ENCODE data around the gene MUS81. TPM values are rescaled to one million over a fixed set of nuclear protein-coding genes. Genes with fewer than 3 reads are reported as not detected.

The MUS81 gene
- total RNA-seq, 1 experiment from 2014 or later = 45.9 TPM

DNA sequence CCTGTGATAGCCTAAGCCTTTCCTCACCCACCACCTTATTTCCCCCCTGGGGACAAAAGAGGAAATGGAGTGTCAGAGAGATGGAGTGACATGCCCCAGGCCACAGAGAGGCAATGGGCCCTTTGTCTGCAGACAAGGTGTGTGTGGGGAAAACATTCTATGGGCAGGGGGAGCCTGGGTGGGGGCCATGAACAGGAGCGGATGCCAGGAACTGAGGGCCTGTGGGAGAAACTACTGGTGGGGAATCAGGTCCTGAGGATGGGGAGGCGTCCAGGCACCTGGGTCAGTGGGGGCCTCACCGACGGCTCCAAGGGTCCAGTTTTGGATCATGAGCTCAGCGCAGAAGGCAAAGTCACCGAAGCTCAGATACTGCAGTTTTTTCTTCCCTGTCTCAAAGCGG is 25.0 kb downstream of the MUS81 start:
- ChIA-PET POLR2A (interaction anchor here (1.2 to 2.2 kb wide), 3 partner anchors 15 to 34 kb away, joined by 4 to 16 read pairs (median 5); partner anchors contain the start of gene MUS81), CTCF (interaction anchor here (0.6 to 11.9 kb wide), 64 partner anchors 10 to 871 kb away, joined by 3 to 539 read pairs (median 6); partner anchors contain the start of genes AP5B1, ARL2, BANF1 and CFL1)
- ATAC-seq = no peak
- Mint-ChIP-seq H3K9me3 (no peaks in the 10 kb centered on the region), H3K4me1 (peaks cover 29% of the 10 kb centered on the region), H3K27me3 (ENCODE audit: low read depth) (peaks cover 13% of the 10 kb centered on the region), H3K27ac (no peak overlapping the region), H3K36me3 (peaks cover 42% of the 10 kb centered on the region), H3K4me3 (no peak overlapping the region)
- no peak for DNase-seq (ENCODE audit: low spot score)
- TF ChIP-seq, protein P1, sequence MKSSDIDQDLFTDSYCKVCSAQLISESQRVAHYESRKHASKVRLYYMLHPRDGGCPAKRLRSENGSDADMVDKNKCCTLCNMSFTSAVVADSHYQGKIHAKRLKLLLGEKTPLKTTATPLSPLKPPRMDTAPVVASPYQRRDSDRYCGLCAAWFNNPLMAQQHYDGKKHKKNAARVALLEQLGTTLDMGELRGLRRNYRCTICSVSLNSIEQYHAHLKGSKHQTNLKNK (CRISPR knock-in tag; IDR thresholded peaks at IDR 0.05) = no peak
- TF ChIP-seq FOXK1 (CRISPR knock-in tag; IDR thresholded peaks at IDR 0.05) (no peak), ZNF671 (CRISPR knock-in tag; IDR thresholded peaks at IDR 0.05) (no peak), KAT7 (CRISPR knock-in tag; IDR thresholded peaks at IDR 0.05; ENCODE audit: borderline replicate concordance) (no peak), ARID4B (CRISPR knock-in tag; IDR thresholded peaks at IDR 0.05; ENCODE audit: borderline replicate concordance) (no peak), AFF4 (CRISPR knock-in tag; IDR thresholded peaks at IDR 0.05; ENCODE audit: borderline replicate concordance) (no peak), TEAD4 (CRISPR knock-in tag; IDR thresholded peaks at IDR 0.05) (no peak), RELA (CRISPR knock-in tag; IDR thresholded peaks at IDR 0.05; ENCODE audit: borderline replicate concordance) (no peak), ZNF396 (CRISPR knock-in tag; IDR thresholded peaks at IDR 0.05; ENCODE audit: borderline replicate concordance) (no peak), NFE2L1 (CRISPR knock-in tag; IDR thresholded peaks at IDR 0.05) (no peak), SMAD4 (CRISPR knock-in tag; IDR thresholded peaks at IDR 0.05) (no peak), TCF7 (CRISPR knock-in tag; IDR thresholded peaks at IDR 0.05; ENCODE audit: low read depth) (no peak), E2F4 (CRISPR knock-in tag; IDR thresholded peaks at IDR 0.05; ENCODE audit: borderline replicate concordance, low read depth) (no peak), GTF2I (CRISPR knock-in tag; conservative IDR thresholded peaks at IDR 0.05) (no peak), PRDM15 (CRISPR knock-in tag; IDR thresholded peaks at IDR 0.05) (no peak)
- TF ChIP-seq, protein P2, sequence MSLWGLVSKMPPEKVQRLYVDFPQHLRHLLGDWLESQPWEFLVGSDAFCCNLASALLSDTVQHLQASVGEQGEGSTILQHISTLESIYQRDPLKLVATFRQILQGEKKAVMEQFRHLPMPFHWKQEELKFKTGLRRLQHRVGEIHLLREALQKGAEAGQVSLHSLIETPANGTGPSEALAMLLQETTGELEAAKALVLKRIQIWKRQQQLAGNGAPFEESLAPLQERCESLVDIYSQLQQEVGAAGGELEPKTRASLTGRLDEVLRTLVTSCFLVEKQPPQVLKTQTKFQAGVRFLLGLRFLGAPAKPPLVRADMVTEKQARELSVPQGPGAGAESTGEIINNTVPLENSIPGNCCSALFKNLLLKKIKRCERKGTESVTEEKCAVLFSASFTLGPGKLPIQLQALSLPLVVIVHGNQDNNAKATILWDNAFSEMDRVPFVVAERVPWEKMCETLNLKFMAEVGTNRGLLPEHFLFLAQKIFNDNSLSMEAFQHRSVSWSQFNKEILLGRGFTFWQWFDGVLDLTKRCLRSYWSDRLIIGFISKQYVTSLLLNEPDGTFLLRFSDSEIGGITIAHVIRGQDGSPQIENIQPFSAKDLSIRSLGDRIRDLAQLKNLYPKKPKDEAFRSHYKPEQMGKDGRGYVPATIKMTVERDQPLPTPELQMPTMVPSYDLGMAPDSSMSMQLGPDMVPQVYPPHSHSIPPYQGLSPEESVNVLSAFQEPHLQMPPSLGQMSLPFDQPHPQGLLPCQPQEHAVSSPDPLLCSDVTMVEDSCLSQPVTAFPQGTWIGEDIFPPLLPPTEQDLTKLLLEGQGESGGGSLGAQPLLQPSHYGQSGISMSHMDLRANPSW (CRISPR knock-in tag; conservative IDR thresholded peaks at IDR 0.05; ENCODE audit: low read depth) = no peak
- TF ChIP-seq, protein P3, sequence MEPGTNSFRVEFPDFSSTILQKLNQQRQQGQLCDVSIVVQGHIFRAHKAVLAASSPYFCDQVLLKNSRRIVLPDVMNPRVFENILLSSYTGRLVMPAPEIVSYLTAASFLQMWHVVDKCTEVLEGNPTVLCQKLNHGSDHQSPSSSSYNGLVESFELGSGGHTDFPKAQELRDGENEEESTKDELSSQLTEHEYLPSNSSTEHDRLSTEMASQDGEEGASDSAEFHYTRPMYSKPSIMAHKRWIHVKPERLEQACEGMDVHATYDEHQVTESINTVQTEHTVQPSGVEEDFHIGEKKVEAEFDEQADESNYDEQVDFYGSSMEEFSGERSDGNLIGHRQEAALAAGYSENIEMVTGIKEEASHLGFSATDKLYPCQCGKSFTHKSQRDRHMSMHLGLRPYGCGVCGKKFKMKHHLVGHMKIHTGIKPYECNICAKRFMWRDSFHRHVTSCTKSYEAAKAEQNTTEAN (CRISPR knock-in tag; IDR thresholded peaks at IDR 0.05) = no peak
- TF ChIP-seq, protein P4, sequence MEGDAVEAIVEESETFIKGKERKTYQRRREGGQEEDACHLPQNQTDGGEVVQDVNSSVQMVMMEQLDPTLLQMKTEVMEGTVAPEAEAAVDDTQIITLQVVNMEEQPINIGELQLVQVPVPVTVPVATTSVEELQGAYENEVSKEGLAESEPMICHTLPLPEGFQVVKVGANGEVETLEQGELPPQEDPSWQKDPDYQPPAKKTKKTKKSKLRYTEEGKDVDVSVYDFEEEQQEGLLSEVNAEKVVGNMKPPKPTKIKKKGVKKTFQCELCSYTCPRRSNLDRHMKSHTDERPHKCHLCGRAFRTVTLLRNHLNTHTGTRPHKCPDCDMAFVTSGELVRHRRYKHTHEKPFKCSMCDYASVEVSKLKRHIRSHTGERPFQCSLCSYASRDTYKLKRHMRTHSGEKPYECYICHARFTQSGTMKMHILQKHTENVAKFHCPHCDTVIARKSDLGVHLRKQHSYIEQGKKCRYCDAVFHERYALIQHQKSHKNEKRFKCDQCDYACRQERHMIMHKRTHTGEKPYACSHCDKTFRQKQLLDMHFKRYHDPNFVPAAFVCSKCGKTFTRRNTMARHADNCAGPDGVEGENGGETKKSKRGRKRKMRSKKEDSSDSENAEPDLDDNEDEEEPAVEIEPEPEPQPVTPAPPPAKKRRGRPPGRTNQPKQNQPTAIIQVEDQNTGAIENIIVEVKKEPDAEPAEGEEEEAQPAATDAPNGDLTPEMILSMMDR (IDR thresholded peaks at IDR 0.05) = no peak

Measured in WTC11 (cell line).